H1 (cell line): ENCODE data around the gene PPBP. TPM values are rescaled to one million over a fixed set of nuclear protein-coding genes. Genes with fewer than 3 reads are reported as not detected.

Experiments
- CTCF ChIA-PET: fragments of 300-600 bp; sonication (Branson Sonifier 250); formaldehyde crosslinking; loops from one replicate; lab custom pipeline; 2021; ENCODE audit not compliant: partially characterized antibody; lab: Charles Lee
- POLR2A ChIA-PET: fragments of 300-600 bp; sonication (Branson Sonifier 250); formaldehyde crosslinking; loops from one replicate; lab custom pipeline; 2021; ENCODE audit warnings: inconsistent platforms; ENCODE audit not compliant: partially characterized antibody; lab: Charles Lee
- DNase-seq, 2 experiments: peaks; one replicate each; pipeline versions ENCODE4 v3.0.0 to v3.0.0-alpha.2; 2010 to 2022; ENCODE audit warnings: low spot score in 2 of 2, low read depth in 1 of 2, mixed read lengths in 1 of 2
- FAIRE-seq: peaks from 2 replicates; lab custom pipeline; 2011; peaks lifted over from hg19 to GRCh38; lab: Jason Lieb, UNC
- H2AFZ ChIP-seq: 2 replicates; pipeline ENCODE4 v1.8.1; 2012; ENCODE audit warnings: low read length, inconsistent platforms
- H2AK5ac ChIP-seq: 2 replicates; pipeline ENCODE4 v1.6.1; 2013; ENCODE audit warnings: low read depth, low read length
- H2BK120ac ChIP-seq: replicated peaks from 2 replicates; pipeline ENCODE3; 2013; ENCODE audit warnings: low read depth, low read length, inconsistent platforms
- H2BK12ac ChIP-seq: 2 replicates; pipeline ENCODE4 v1.6.1; 2013; ENCODE audit warnings: low read depth, low read length
- H2BK15ac ChIP-seq: 2 replicates; pipeline ENCODE4 v1.6.1; 2013; ENCODE audit warnings: low read length
- H2BK20ac ChIP-seq: 2 replicates; pipeline ENCODE4 v1.6.1; 2013; ENCODE audit warnings: low read length
- H2BK5ac ChIP-seq: 2 replicates; pipeline ENCODE4 v1.6.1; 2013; ENCODE audit warnings: low read depth, low read length
- H3K14ac ChIP-seq: 2 replicates; pipeline ENCODE4 v1.6.1; 2013; ENCODE audit warnings: inconsistent platforms; ENCODE audit not compliant: insufficient read length
- H3K18ac ChIP-seq: 2 replicates; pipeline ENCODE4 v1.6.1; 2013; ENCODE audit warnings: low read length; ENCODE audit errors: extremely low read depth
- H3K23ac ChIP-seq: 2 replicates; pipeline ENCODE4 v1.6.1; 2013; ENCODE audit warnings: inconsistent platforms; ENCODE audit not compliant: insufficient read length
- H3K23me2 ChIP-seq: 2 replicates; pipeline ENCODE4 v1.6.1; 2013; ENCODE audit warnings: low read depth, low read length
- H3K27ac ChIP-seq: 2 replicates; pipeline ENCODE4 v1.6.1; 2011; ENCODE audit warnings: low read depth, low read length, inconsistent platforms
- H3K27me3 ChIP-seq, 4 experiments: replicated peaks in 1 of 4; 1 replicate in 1 of 4; 2 replicates in 3 of 4; pipeline versions ENCODE4 v1.6.1 to v1.8.1; 2011 to 2013; ENCODE audit warnings: low read length in 3 of 4, mild to moderate bottlenecking in 3 of 4, inconsistent platforms in 2 of 4, mixed read lengths in 2 of 4, moderate library complexity in 1 of 4; ENCODE audit not compliant: control insufficient read depth in 3 of 4, insufficient read depth in 3 of 4; ENCODE audit errors: extremely low read depth in 1 of 4
- H3K36me3 ChIP-seq, 4 experiments: 2 replicates each; pipeline versions ENCODE4 v1.6.1 to v1.8.1; 2011 to 2013; ENCODE audit warnings: mild to moderate bottlenecking in 4 of 4, low read length in 3 of 4, moderate library complexity in 2 of 4, control low read depth in 1 of 4, inconsistent platforms in 1 of 4; ENCODE audit not compliant: insufficient read depth in 4 of 4, control insufficient read depth in 2 of 4
- H3K4ac ChIP-seq: replicated peaks from 2 replicates; pipeline ENCODE3; 2013; ENCODE audit warnings: low read length, low read depth, mixed read lengths, inconsistent platforms; ENCODE audit not compliant: insufficient read length
- H3K4me1 ChIP-seq, 4 experiments: replicated peaks in 1 of 4; 1 replicate in 1 of 4; 2 replicates in 3 of 4; pipeline versions ENCODE4 v1.6.1 to v1.8.1; 2011 to 2013; ENCODE audit warnings: low read length in 3 of 4, inconsistent platforms in 2 of 4, mixed read lengths in 1 of 4; ENCODE audit not compliant: insufficient read depth in 4 of 4, control insufficient read depth in 3 of 4
- H3K4me2 ChIP-seq, 2 experiments: 2 replicates each; pipeline versions ENCODE4 v1.6.1 to v1.8.1; 2011 to 2013; ENCODE audit warnings: low read depth in 2 of 2, low read length in 2 of 2, control low read depth in 1 of 2, inconsistent platforms in 1 of 2, mild to moderate bottlenecking in 1 of 2; ENCODE audit not compliant: insufficient read depth in 1 of 2
- H3K4me3 ChIP-seq, 4 experiments: fragments of 200-600, 300-600 bp in 1 of 4; sonication (generic), shearing (Covaris generic), sonication (Bioruptor Twin) in 1 of 4; 2 replicates each; pipeline versions ENCODE4 v1.5.1 to v1.8.1; 2011 to 2016; ENCODE audit warnings: low read length in 4 of 4, low read depth in 3 of 4, control low read depth in 2 of 4, inconsistent platforms in 2 of 4, mild to moderate bottlenecking in 2 of 4, mixed read lengths in 1 of 4, moderate library complexity in 1 of 4; ENCODE audit not compliant: insufficient read depth in 2 of 4; ENCODE audit errors: extremely low read depth in 1 of 4
- H3K56ac ChIP-seq: replicated peaks from 2 replicates; pipeline ENCODE3; 2013; ENCODE audit warnings: low read depth, mild to moderate bottlenecking, mixed read lengths, low read length, inconsistent platforms; ENCODE audit not compliant: insufficient read length
- H3K79me1 ChIP-seq: 2 replicates; pipeline ENCODE4 v1.6.1; 2013; ENCODE audit warnings: low read depth, low read length, control low read depth
- H3K79me2 ChIP-seq, 2 experiments: 2 replicates each; pipeline versions ENCODE4 v1.6.1 to v1.8.1; 2012 to 2013; ENCODE audit warnings: low read length in 2 of 2, mild to moderate bottlenecking in 2 of 2, inconsistent platforms in 1 of 2; ENCODE audit not compliant: insufficient read depth in 2 of 2, control insufficient read depth in 1 of 2
- H3K9ac ChIP-seq, 4 experiments: replicated peaks in 1 of 4; 1 replicate in 1 of 4; 2 replicates in 3 of 4; pipeline versions ENCODE4 v1.6.1 to v1.8.1; 2011 to 2013; ENCODE audit warnings: low read depth in 3 of 4, low read length in 3 of 4, control low read depth in 2 of 4, mild to moderate bottlenecking in 2 of 4, moderate library complexity in 2 of 4, inconsistent platforms in 1 of 4; ENCODE audit errors: extremely low read depth in 1 of 4
- H3K9me3 ChIP-seq, 2 experiments: 2 replicates each; pipeline versions ENCODE4 v1.6.1 to v1.8.1; 2012 to 2013; ENCODE audit warnings: mild to moderate bottlenecking in 2 of 2, moderate library complexity in 2 of 2, control low read depth in 1 of 2, inconsistent platforms in 1 of 2, low read depth in 1 of 2, low read length in 1 of 2, mixed read lengths in 1 of 2; ENCODE audit not compliant: insufficient read depth in 2 of 2
- H4K20me1 ChIP-seq, 2 experiments: replicated peaks in 1 of 2; 2 replicates each; pipeline versions ENCODE3 to v1.8.1; 2011 to 2013; ENCODE audit warnings: inconsistent platforms in 2 of 2, low read length in 2 of 2, mild to moderate bottlenecking in 1 of 2; ENCODE audit not compliant: insufficient read depth in 2 of 2, control insufficient read depth in 1 of 2
- H4K5ac ChIP-seq: 2 replicates; pipeline ENCODE4 v1.6.1; 2013; ENCODE audit warnings: low read length, low read depth, mixed read lengths, inconsistent platforms; ENCODE audit not compliant: insufficient read length
- H4K8ac ChIP-seq: 2 replicates; pipeline ENCODE4 v1.8.0; 2013; ENCODE audit warnings: mild to moderate bottlenecking, moderate library complexity, low read length, inconsistent platforms; ENCODE audit not compliant: insufficient read depth; ENCODE audit errors: extremely low read depth
- H4K91ac ChIP-seq: replicated peaks from 2 replicates; pipeline ENCODE3; 2013; ENCODE audit warnings: low read length, mixed read lengths, inconsistent platforms; ENCODE audit not compliant: insufficient read length
- ASH2L ChIP-seq: fragments of 200-600, 300-600 bp; sonication (generic); IDR thresholded peaks from one replicate; pipeline ENCODE4 v1.7.1; 2017; ENCODE audit warnings: low read length
- BACH1 ChIP-seq: IDR thresholded peaks from 2 replicates; pipeline ENCODE4 v1.6.1; 2012; ENCODE audit warnings: low read length, improper control_type of control experiment
- CHD1 ChIP-seq: IDR thresholded peaks from 2 replicates; pipeline ENCODE4 v1.6.1; 2012; ENCODE audit warnings: low read depth, low read length, improper control_type of control experiment
- CHD2 ChIP-seq: IDR thresholded peaks from 2 replicates; pipeline ENCODE4 v1.6.1; 2012; ENCODE audit warnings: low read length, improper control_type of control experiment
- EGR1 ChIP-seq: IDR thresholded peaks from 2 replicates; pipeline ENCODE4 v1.6.1; 2011; ENCODE audit warnings: low read depth, low read length, borderline replicate concordance
- EP300 ChIP-seq, 2 experiments: IDR thresholded peaks; 1 replicate in 1 of 2; 2 replicates in 1 of 2; pipeline ENCODE4 v1.6.1; 2011 to 2012; ENCODE audit warnings: low read depth in 2 of 2, low read length in 2 of 2, mild to moderate bottlenecking in 2 of 2, borderline replicate concordance in 1 of 2, inconsistent platforms in 1 of 2, moderate library complexity in 1 of 2
- GTF2F1 ChIP-seq: IDR thresholded peaks from 2 replicates; pipeline ENCODE4 v1.6.1; 2012; ENCODE audit warnings: low read depth, low read length, improper control_type of control experiment, borderline replicate concordance
- JUN ChIP-seq: IDR thresholded peaks from 2 replicates; pipeline ENCODE4 v1.6.1; 2011; ENCODE audit warnings: low read depth, mild to moderate bottlenecking, improper control_type of control experiment, low read length
- MAX ChIP-seq: IDR thresholded peaks from 2 replicates; pipeline ENCODE4 v1.6.1; 2012; ENCODE audit warnings: inconsistent platforms
- SIX5 ChIP-seq: IDR thresholded peaks from 2 replicates; pipeline ENCODE4 v1.6.1; 2011; ENCODE audit warnings: mild to moderate bottlenecking, low read depth, low read length
- SP1 ChIP-seq: IDR thresholded peaks from 2 replicates; pipeline ENCODE4 v1.6.1; 2011; ENCODE audit warnings: low read depth, low read length
- TEAD4 ChIP-seq: IDR thresholded peaks from 2 replicates; pipeline ENCODE4 v1.6.1; 2012; ENCODE audit warnings: low read depth, low read length, inconsistent platforms, mixed read lengths
- WGBS, 2 experiments: shearing (Covaris generic) in 1 of 2; methylation state at CpG; one replicate each; pipeline versions ENCODE4 v1.1.6 to v1.1.7; 2013 to 2015; ENCODE audit warnings: low lambda C conversion rate in 2 of 2, mixed read lengths in 2 of 2, inconsistent platforms in 1 of 2, low coverage in 1 of 2, missing lambda C conversion rate in 1 of 2; ENCODE audit not compliant: insufficient replicate concordance in 2 of 2, insufficient coverage in 1 of 2, insufficient read length in 1 of 2; ENCODE audit errors: extremely low coverage in 1 of 2, missing lambda C conversion rate in 1 of 2; 5-methylcytosine and 5-hydroxymethylcytosine counted together
- polyA plus RNA-seq, 7 experiments: library from polyadenylated mRNA; depleted of rRNA in 3 of 7; stranded (reverse) in 5 of 7; unstranded in 2 of 7; fragments of >200 nt in 5 of 7; fragments of 200-250 nt in 2 of 7; gene quantifications; 1 replicate in 5 of 7; 2 replicates in 1 of 7; 4 replicates in 1 of 7; pipeline versions ENCODE4 v1.2.1 to v1.2.3, GENCODE V29; 2011 to 2013; ENCODE audit warnings: missing spikeins in 2 of 7, mixed read lengths in 2 of 7
- total RNA-seq: library from RNA; stranded (reverse); fragmentation: NEBNext Ultra II Directional; extraction: Animal tissue kit (Norgen Biotek cat#: 25700); gene quantifications from 2 replicates; pipeline ENCODE4 v1.2.1, GENCODE V29; 2021

The PPBP gene
- total and polyA plus RNA-seq, 2 of the 8 experiments (the other 6 are each of a cell fraction or from before 2014, with no cell fraction given): 0.18 to 0.43 TPM

GRCh38 chr4:73948291-73948690, 39.7 kb downstream of the PPBP start:
- Histone ChIP-seq H3K27me3 (peaks cover 22 to 48% (median 36%) of the 10 kb centered on the region in 4 experiments), H3K4me3 (no peak overlapping the region), H4K8ac (no peak overlapping the region), H4K20me1 (peaks cover 0 to 1% of the 10 kb centered on the region in 2 experiments), H3K4me2 (no peak overlapping the region), H3K23me2 (peaks cover 2% of the 10 kb centered on the region; the same call in 1 of the 2 replicates), H3K9ac (no peak overlapping the region), H3K18ac (no peak overlapping the region), H2AFZ (no peak overlapping the region), H3K23ac (no peak overlapping the region), H3K36me3 (no peaks in the 10 kb centered on the region), H3K79me1 (no peaks in the 10 kb centered on the region), H2BK120ac (no peak overlapping the region), H3K56ac (no peak overlapping the region), H4K91ac (no peak overlapping the region), H2BK5ac (no peak overlapping the region), H2BK15ac (no peak overlapping the region), H3K4me1 (peaks cover 2 to 8% (median 4%) of the 10 kb centered on the region in 4 experiments), H3K9me3 (no peaks in the 10 kb centered on the region), H3K79me2 (no peaks in the 10 kb centered on the region), H2BK12ac (no peak overlapping the region), H3K27ac (no peak overlapping the region), H2AK5ac (no peak overlapping the region), H3K14ac (no peak overlapping the region), H4K5ac (no peak overlapping the region), H2BK20ac (no peak overlapping the region), H3K4ac (no peak overlapping the region)
- DNase-seq (no peak), FAIRE-seq (no peak)
- POLR2A ChIA-PET: no interaction called here
- TF ChIP-seq CHD2: no peak
- TF ChIP-seq MAX: no peak
- TF ChIP-seq TEAD4: no peak
- TF ChIP-seq CHD1: no peak
- TF ChIP-seq SP1: no peak
- no peak for TF ChIP-seq SIX5
- TF ChIP-seq ASH2L: no peak
- no peak for TF ChIP-seq BACH1
- TF ChIP-seq GTF2F1: no peak
- TF ChIP-seq EGR1: no peak
- TF ChIP-seq JUN: no peak
- no peak for TF ChIP-seq EP300 (IDR thresholded peaks at IDR 0.05; ENCODE audit: borderline replicate concordance in 1 of 2, low read depth in 2 of 2, low read length in 2 of 2)
- CTCF ChIA-PET: interaction anchor here (0.7 to 2.4 kb wide), 4 partner anchors 16 to 218 kb away, joined by 3 to 9 read pairs (median 4); partner anchors contain the start of gene CXCL3
- 84% methylated on average over 1 of the region's 1 CpG; no CpG with 5 or more reads in 1 of the 2 experiments for WGBS, 2 experiments
